Skeletal muscle satellite cell (primary cell): ENCODE measurements around the gene OR51F1. TPM values are rescaled to one million over a fixed set of nuclear protein-coding genes. Genes with fewer than 3 reads are reported as not detected.
"Not testable (repeated sequence)": the region's sequence is repeated elsewhere in the genome, so short reads cannot be mapped to it uniquely, and the experiment has no call there.

Experiments used
- H3K27me3 ChIP-seq: 2 replicates; pipeline ENCODE4 v1.7.0; 2013; ENCODE audit warnings: low read length; ENCODE audit not compliant: control insufficient read depth, insufficient read depth
- H3K36me3 ChIP-seq: 2 replicates; pipeline ENCODE4 v1.7.0; 2013; ENCODE audit warnings: mild to moderate bottlenecking, control low read depth, low read length; ENCODE audit not compliant: insufficient read depth
- H3K4me1 ChIP-seq: 2 replicates; pipeline ENCODE4 v1.7.0; 2013; ENCODE audit warnings: low read length; ENCODE audit not compliant: control insufficient read depth, insufficient read depth
- H3K4me2 ChIP-seq: 2 replicates; pipeline ENCODE4 v1.7.0; 2013; ENCODE audit warnings: mild to moderate bottlenecking, low read length
- H3K4me3 ChIP-seq: 2 replicates; pipeline ENCODE4 v1.7.0; 2013; ENCODE audit warnings: low read length
- H3K9ac ChIP-seq: 2 replicates; pipeline ENCODE4 v1.7.0; 2013; ENCODE audit warnings: mild to moderate bottlenecking, low read depth, low read length, moderate library complexity
- H3K9me3 ChIP-seq: replicated peaks from 2 replicates; pipeline ENCODE4 v1.7.0; 2013; ENCODE audit warnings: mild to moderate bottlenecking, control low read depth, low read length
- small RNA-seq: library from RNA; depleted of rRNA; stranded (forward); fragments of <200 nt; gene quantifications from one replicate; pipeline ENCODE3, GENCODE V24; 2012

The OR51F1 gene

DNA sequence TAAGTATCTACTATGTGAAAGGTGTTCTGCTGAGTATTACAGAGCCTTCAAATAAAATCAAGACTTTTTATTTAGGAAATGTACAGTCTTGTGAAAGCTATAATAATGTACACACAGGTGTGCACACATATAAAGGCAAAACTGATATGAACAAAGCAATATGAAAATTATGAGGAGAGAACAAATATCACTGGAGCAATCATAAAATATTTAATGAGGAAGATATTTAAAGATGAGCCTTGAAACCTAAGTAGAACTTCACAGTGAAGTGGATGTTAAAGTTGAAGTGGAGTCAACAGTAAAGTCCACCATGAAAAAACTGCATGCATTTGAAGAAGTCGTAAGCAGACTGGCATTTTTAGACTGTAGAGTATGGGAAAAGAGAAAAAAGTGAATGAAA, 18.5 kb downstream of the OR51F1 start:
- Histone ChIP-seq H3K4me1 (no peaks in the 10 kb centered on the region), H3K9ac (no peak overlapping the region), H3K27me3 (no peaks in the 10 kb centered on the region), H3K4me3 (no peak overlapping the region), H3K4me2 (no peak overlapping the region), H3K36me3 (no peaks in the 10 kb centered on the region), H3K9me3 (no peaks in the 10 kb centered on the region)

DNA sequence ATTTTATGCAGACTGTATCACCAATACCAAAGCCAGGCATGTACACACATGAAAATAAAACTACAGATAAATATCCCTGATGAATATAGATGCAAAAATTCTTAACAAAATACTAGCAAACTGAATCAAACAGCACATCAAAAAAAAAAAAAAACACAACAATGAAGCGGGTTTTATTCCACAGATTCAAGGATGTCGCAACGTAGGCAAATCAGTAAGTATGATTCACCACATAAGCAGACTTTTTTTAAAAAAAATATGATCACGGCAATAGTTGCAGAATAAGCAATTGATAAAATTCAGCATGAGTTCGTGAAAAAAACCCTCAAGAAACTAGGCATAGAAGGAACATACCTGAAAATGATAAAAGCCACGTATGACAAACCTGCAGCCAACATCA, 21.3 kb downstream of the OR51F1 start:
- H3K27me3 ChIP-seq = no peaks in the 10 kb centered on the region
- no peak overlapping the region for H3K4me2 ChIP-seq
- no peaks in the 10 kb centered on the region for H3K36me3 ChIP-seq
- H3K9ac ChIP-seq = no peak overlapping the region
- no peak overlapping the region for H3K4me3 ChIP-seq
- H3K9me3 ChIP-seq = no peaks in the 10 kb centered on the region
- H3K4me1 ChIP-seq = no peaks in the 10 kb centered on the region

DNA sequence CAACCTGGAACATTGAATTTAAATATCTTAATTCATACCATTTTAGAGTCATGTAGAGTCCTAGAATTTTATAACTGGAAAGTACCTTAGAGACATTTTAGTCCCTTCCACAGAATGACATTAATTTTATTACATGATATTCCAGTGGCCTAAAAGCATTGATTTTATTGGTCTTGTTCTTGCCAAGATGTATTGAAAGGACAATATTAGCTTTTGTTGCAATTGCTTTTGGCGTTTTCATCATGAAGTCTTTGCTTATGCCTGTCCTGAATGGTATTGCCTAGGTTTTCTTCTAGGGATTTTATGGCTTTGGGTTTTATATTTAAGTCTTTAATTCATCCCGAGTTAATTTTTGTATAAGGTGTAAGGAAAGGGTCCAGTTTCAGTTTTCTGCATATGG, 29.0 kb downstream of the OR51F1 start:
- no peaks in the 10 kb centered on the region for H3K4me1 ChIP-seq
- H3K9me3 ChIP-seq = no peaks in the 10 kb centered on the region
- no peak overlapping the region for H3K4me2 ChIP-seq
- no peak overlapping the region for H3K4me3 ChIP-seq
- no peak overlapping the region for H3K9ac ChIP-seq
- H3K27me3 ChIP-seq = no peaks in the 10 kb centered on the region
- no peaks in the 10 kb centered on the region for H3K36me3 ChIP-seq

DNA sequence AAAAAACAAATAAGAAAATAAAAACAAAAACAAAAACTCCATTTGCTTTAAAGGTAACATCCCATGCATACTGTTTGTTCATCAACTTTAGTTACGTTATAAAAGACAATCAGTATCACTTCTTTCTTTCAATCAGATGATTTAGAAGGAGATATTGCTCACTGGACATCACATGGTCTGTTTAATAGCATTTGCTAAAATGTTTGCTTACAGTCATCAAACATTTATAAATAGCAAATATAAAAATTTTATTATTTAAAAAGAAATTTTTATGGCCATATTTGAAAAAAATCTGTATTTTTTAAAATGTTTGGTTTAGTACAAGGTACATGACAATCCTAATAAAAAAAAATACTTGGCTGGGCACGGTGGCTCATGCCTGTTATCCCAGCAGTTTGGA, 42.6 kb downstream of the OR51F1 start:
- no peaks in the 10 kb centered on the region for H3K4me1 ChIP-seq
- H3K4me3 ChIP-seq = no peak overlapping the region
- H3K4me2 ChIP-seq = no peak overlapping the region
- H3K9me3 ChIP-seq = no peaks in the 10 kb centered on the region
- H3K9ac ChIP-seq = no peak overlapping the region
- H3K27me3 ChIP-seq = no peaks in the 10 kb centered on the region
- no peaks in the 10 kb centered on the region for H3K36me3 ChIP-seq

DNA sequence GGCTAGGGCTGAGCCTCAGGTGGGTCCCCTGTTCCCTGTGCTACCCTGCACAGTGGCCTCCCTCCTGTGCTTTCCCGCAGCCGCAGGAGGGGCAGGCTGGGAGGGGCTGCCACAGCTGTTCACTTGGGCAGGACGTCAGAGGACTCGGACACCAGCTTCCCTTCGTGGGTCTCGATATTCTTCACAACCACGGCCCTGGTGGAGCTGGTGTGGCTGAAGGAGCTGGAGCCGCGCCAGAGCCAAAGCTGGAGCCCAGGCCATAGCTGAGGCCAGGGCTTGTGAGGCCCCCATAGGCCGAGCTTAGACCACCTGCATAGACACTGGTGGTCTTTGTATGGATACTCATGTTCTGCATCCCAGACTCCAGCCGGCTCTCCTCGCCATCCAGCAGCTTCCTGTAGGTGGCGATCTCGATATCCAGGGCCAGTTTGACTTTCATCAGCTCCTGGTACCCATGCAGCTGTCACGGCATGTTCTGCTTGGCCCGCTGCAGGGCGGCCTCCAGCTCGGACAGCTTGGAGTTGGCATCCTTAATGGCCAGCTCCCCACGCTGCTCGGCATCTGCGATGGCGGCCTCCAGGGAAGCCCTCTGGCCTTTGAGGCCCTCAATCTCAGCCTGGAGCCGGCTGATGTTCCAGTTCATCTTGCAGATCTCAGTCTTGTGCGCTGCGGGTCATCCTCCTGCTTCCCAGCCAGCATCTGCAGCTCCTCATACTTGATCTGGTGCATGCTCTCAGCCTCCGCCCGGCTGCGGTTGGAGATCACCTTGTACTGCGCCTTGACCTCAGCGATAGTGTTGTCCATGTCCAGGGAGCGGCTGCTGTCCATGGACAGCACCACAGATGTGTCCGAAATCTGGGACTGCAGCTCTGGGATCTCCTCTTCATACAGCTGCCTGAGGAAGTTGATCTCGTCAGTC, 46.9 kb downstream of the OR51F1 start:
- H3K27me3 ChIP-seq, H3K9ac ChIP-seq, H3K4me3 ChIP-seq, H3K36me3 ChIP-seq, H3K4me1 ChIP-seq, H3K4me2 ChIP-seq, H3K9me3 ChIP-seq: not testable (repeated sequence)

Small RNA genes lying within 50 kb of the gene (small RNA-seq; reads per million reads assigned to genes)
- not detected for gene RF00091
